ENCODE measurements around the gene RAB15.

DNA sequence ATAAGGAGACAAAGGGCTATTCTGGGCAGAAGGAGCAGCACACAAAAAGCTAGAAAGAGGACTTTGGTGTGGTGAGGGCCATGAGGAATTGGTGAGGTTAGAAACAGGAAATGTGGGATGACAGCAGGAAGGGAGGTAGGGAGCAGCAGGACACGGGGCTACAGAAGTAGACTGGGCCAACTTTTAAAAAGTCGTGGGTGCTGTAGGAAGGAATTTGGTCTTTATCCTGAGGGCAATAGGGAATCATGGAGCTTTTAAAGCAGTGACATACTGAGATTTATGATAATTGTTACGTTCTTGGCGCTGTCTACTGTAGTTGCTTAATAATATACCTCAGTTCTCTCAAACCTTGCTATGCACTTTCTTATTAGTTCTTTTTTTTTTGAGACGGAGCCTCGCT lies 66.1 kb downstream of the RAB15 start:
- no peak for TF ChIP-seq POLR2A (IDR thresholded peaks at IDR 0.05)
- TF ChIP-seq, protein P1, sequence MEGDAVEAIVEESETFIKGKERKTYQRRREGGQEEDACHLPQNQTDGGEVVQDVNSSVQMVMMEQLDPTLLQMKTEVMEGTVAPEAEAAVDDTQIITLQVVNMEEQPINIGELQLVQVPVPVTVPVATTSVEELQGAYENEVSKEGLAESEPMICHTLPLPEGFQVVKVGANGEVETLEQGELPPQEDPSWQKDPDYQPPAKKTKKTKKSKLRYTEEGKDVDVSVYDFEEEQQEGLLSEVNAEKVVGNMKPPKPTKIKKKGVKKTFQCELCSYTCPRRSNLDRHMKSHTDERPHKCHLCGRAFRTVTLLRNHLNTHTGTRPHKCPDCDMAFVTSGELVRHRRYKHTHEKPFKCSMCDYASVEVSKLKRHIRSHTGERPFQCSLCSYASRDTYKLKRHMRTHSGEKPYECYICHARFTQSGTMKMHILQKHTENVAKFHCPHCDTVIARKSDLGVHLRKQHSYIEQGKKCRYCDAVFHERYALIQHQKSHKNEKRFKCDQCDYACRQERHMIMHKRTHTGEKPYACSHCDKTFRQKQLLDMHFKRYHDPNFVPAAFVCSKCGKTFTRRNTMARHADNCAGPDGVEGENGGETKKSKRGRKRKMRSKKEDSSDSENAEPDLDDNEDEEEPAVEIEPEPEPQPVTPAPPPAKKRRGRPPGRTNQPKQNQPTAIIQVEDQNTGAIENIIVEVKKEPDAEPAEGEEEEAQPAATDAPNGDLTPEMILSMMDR (IDR thresholded peaks at IDR 0.05), result no peak
